ENCODE results near the gene TLR7. TPM values are rescaled to one million over a fixed set of nuclear protein-coding genes. Genes with fewer than 3 reads are reported as not detected.

TLR7 gene
- total and polyA plus RNA-seq, 2 of the 4 experiments (the other 2 are of a cell fraction): not detected

DNA sequence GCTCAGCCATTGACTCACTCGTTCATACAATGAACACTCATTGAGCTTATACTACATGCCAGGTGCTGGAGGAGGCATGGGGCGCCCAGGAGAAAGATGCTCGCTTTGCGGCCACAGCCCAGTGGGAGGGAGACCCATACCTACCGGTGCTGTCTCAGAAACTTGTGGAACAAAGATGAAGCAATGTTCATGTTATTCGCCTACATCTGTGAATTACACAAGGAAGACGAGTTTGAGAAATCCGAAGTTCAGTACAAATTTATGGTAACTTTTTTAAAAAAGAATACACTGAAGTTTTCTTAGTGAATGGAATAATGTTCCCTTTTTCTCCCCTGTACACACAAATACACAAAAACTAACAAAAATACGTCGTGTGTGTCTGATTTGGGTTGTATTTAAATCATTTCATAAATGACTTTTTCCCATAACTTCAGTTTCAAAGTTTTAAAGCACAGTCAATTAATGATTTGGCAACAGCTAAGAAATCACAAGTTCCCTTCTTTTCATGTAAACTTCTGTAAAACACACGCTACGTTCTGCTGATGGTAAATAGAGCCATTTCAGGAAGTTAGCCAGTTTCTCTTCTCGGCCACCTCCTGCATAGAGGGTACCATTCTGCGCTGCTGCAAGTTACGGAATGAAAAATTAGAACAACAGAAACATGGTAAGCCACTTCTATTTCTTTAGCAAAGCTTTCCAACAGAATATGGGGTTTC is 39.3 kb downstream of the TLR7 start, which contains the start of gene TLR8:
TSS of gene TLR8 (plus strand) at position 575 of the 716 bp plus-strand sequence. CDS start at position 662, 87 bp downstream.
- H3K9ac ChIP-seq (ENCODE audit: low read depth, low read length): no peak within 1 kb of the TSS

More for the DNA sequence above, 39.3 kb downstream of the TLR7 start, which contains the start of gene TLR8:
- WGBS, 2 experiments (ENCODE audit: extremely low coverage in 2 of 2, insufficient read length in 1 of 2): 80% methylated on average over 1 of the region's 15 CpGs; no CpG with 5 or more reads in 1 of the 2 experiments
- no peak within 1 kb of the TSS for H2BK15ac ChIP-seq (ENCODE audit: low read depth, low read length)
- no peak within 1 kb of the TSS for H2BK120ac ChIP-seq (ENCODE audit: low read depth, low read length)
- no peak within 1 kb of the TSS for H4K5ac ChIP-seq (ENCODE audit: low read depth, low read length)
- no peaks in the 10 kb centered on the region for H3K36me3 ChIP-seq (ENCODE audit: control insufficient read depth, insufficient read depth, low read length)
- no peak within 1 kb of the TSS for H3K4me3 ChIP-seq (ENCODE audit: insufficient read depth, low read depth, low read length)
- H2AK9ac ChIP-seq (replicated peaks; ENCODE audit: low read depth, low read length, poor library complexity): no peak within 1 kb of the TSS
- no peak within 1 kb of the TSS for H2AK5ac ChIP-seq (ENCODE audit: low read depth, low read length)
- no TSS peak for BruUV-seq (replicated peaks)
- no peak within 1 kb of the TSS for H4K8ac ChIP-seq (ENCODE audit: low read depth in 2 of 2, low read length in 2 of 2)
- H3K9me3 ChIP-seq (ENCODE audit: control insufficient read depth, insufficient read depth, low read length): no peaks in the 10 kb centered on the region
- ATAC-seq (ENCODE audit: low read depth): no peak
- H2BK20ac ChIP-seq (ENCODE audit: low read depth, low read length): no peak within 1 kb of the TSS
- dilution Hi-C loops (cut with HindIII; ENCODE audit: low sequenced_read_pairs, unreplicated experiment) (no loop called here), intact Hi-C loops (cut with micrococcal nuclease) (loop anchor here (10.0 kb wide), 1 partner anchor 821 kb away; no protein-coding TSS in a partner anchor), in situ Hi-C loops (cut with MboI; ENCODE audit: low sequenced_read_pairs) (no loop called here)
- no peak within 1 kb of the TSS for H3K4ac ChIP-seq (ENCODE audit: low read depth, low read length)
- H3K27me3 ChIP-seq (ENCODE audit: control insufficient read depth, insufficient read depth, low read length): no peaks in the 10 kb centered on the region; the same call in 1 of the 2 replicates
- TF ChIP-seq POLR2A (IDR thresholded peaks at IDR 0.05; ENCODE audit: low read depth, low read length): no peak
- no peak within 1 kb of the TSS for H4K91ac ChIP-seq (ENCODE audit: insufficient read depth, low read depth, low read length)
- H3K4me2 ChIP-seq (ENCODE audit: low read depth, low read length): no peak within 1 kb of the TSS
- H3K18ac ChIP-seq (ENCODE audit: low read depth, low read length): no peak within 1 kb of the TSS
- H3K27ac ChIP-seq (ENCODE audit: insufficient read depth, low read length): no peak within 1 kb of the TSS
- H3K23ac ChIP-seq (ENCODE audit: low read depth, low read length): no peak within 1 kb of the TSS
- H3K9me1 ChIP-seq (ENCODE audit: insufficient read depth, low read length): no peaks in the 10 kb centered on the region
- DNase-seq: no peak
- POLR2A ChIA-PET (ENCODE audit: unreplicated experiment): no interaction called here
- no peaks in the 10 kb centered on the region for H3K79me1 ChIP-seq (ENCODE audit: low read depth in 1 of 2, low read length in 2 of 2)
- no peak within 1 kb of the TSS for H2AFZ ChIP-seq (replicated peaks; ENCODE audit: low read length, poor library complexity)
- no peaks in the 10 kb centered on the region for H4K20me1 ChIP-seq (ENCODE audit: insufficient read depth, low read length)
- H2BK5ac ChIP-seq (ENCODE audit: low read depth, low read length, poor library complexity, severe bottlenecking): no peak within 1 kb of the TSS
- CTCF ChIA-PET: no interaction called here
- no peak within 1 kb of the TSS for H3K56ac ChIP-seq (ENCODE audit: extremely low read depth, insufficient read depth, low read length)
- no peaks in the 10 kb centered on the region for H3K4me1 ChIP-seq (ENCODE audit: control insufficient read depth, insufficient read depth, low read length)
- H3K14ac ChIP-seq (replicated peaks; ENCODE audit: low read depth, low read length): no peak within 1 kb of the TSS
